HG02970 (cell line): Measurements from ENCODE around the gene REPS1.

Experiments
- ATAC-seq: cut with Tn5 transposase; IDR thresholded peaks from one replicate; pipeline ENCODE4 v1.9.1; 2021; ENCODE audit warnings: mild to moderate bottlenecking, moderate library complexity, moderate number of reproducible peaks; ENCODE audit not compliant: unreplicated experiment, low FRiP score

REPS1 gene

DNA sequence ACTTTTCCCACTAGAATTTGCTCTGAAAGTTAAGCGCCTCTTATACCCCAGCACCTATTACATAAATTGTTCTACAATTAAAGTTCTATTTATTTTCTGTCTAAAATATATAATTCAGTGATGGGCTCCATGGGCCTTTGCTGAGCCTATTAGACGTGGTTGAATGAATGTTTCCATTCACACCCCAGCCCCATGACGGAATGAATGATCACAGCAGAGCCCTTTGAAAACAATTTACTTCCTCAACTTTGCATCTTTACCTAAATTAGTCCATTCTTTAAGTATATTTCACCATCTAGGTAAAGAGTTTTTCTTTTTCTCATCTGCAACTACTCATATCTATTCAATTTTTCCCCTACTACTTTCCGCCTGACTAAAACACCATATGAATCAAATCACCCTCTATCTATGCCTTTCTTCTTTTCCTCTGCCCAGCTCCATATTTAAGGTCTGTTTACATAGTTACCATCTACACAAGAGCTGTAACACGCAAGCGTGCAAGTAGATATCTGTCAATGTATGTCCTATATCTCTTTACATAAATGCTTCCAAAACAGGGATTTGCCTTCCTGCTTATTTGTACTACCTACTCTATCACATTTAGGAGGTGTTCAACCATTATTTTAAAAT lies 122.5 kb downstream of the REPS1 start:
- no peak for ATAC-seq

DNA sequence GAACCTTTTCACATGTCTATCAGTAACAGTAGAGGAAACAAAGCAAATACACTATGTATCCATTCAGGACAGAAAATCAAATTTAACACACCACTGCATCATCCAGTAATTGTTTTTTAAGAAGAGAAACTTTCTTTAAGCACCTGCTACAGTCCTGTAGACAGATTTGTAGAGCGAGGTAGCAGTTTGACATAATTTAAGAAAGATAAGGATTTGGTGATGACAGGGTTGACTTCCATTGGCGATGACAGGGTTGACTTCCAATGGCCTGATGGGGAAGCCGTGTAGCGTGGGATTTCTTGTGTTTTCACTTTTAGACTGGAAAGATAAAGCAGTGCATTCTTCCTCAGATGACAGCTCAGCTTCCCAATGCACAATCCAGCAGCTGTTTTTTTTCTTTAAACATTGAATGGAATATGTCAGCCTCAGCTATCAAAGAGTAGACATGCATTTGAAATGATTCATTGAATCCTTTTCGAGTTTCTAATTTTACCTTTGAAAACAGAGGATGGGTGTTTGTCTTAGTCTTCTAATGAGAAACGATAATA lies 123.6 kb downstream of the REPS1 start:
- ATAC-seq, result no peak

DNA sequence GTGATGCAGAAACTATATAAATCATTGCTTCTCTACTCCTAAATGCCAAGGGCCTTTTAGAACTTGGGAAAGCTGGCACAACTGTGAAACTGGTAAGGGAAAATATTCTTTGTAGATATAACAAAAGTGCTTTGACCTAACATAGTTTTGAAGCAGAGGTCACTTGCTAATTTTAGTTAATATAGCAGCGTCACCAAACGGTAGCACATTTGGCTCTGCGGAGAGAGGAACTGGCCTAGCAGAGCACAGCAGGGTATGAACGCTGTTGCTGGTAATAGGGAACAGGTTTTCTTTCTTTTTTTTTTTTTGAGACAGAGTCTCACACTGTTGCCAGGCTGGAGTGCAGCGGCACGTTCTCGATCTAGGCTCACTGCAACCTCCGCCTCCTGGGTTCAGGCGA lies 124.7 kb downstream of the REPS1 start:
- no peak for ATAC-seq

DNA sequence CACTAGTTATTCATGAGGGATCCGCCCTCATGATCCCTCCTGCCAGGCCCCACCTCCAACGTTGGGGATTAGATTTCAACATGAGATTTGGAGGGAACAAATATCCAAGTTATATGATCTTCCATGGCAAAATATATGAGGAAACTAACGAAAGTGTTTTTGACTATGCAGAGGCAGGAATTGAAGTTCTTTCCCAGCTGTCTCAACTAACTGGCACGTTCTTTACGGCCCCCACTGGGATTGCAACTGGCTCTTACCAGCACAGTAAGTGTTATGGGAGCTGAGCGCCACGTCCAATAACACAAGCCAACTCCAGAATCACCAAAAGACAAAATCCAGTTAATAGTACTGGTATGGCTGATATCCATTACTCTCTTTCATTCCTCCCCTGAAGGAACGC lies 125.6 kb downstream of the REPS1 start:
- ATAC-seq, result no peak

DNA sequence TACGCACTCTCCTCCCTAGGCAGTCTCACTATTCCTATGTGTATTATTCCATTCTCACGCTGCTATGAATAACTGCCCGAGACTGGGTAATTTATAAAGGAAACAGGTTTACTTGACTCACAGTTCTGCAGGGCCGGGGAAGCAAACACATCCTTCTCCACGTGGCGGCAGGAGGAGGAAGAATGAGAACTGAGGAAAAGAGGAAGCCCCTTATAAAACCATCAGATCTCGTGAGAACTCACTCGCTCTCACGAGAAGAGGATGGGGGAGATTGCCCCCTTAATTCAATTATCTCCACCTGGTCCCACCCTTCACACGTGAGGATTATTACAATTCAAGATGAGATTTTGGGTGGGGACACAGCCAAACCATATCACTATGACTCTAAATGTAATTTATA lies 130.3 kb downstream of the REPS1 start:
- ATAC-seq, result no peak

DNA sequence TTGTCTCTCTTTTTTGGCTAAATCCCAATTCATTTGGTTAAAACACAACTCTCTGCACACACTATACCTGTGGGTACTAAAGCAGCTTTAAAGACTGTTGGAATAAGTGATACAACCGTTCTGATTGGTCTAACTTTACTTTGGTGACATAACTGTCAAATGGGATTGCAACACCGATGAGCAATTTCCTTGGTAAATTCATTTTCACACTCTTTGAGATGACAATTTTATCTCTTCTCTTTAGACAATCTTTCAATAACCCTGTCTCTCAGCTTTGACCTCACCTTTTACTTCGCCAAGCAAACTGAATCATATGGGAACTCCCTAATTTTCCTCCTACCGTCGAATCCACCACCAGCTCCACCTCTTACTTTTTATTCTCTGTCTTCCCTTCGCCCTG lies 131.4 kb downstream of the REPS1 start:
- no peak for ATAC-seq
